HG02981 (cell line): ENCODE results near the gene HHEX.
"Not testable (repeated sequence)": the region's sequence is repeated elsewhere in the genome, so short reads cannot be mapped to it uniquely, and the experiment has no call there.

Experiments used
- ATAC-seq: cut with Tn5 transposase; IDR thresholded peaks from one replicate; pipeline ENCODE4 v1.9.1; 2021; ENCODE audit warnings: mild to moderate bottlenecking, moderate library complexity; ENCODE audit not compliant: unreplicated experiment

Gene HHEX

GRCh38 chr10:92689663-92690210 lies at the start of gene HHEX:
Gene HHEX, plus strand, starts transcription at chr10:92689955. Its CDS starts 32 bp downstream, at chr10:92689987.
- no peak for ATAC-seq

GRCh38 chr10:92640107-92640506 lies 49.6 kb upstream of the HHEX start:
- ATAC-seq: no peak

GRCh38 chr10:92641492-92641891 lies 48.3 kb upstream of the HHEX start:
- no peak for ATAC-seq

DNA sequence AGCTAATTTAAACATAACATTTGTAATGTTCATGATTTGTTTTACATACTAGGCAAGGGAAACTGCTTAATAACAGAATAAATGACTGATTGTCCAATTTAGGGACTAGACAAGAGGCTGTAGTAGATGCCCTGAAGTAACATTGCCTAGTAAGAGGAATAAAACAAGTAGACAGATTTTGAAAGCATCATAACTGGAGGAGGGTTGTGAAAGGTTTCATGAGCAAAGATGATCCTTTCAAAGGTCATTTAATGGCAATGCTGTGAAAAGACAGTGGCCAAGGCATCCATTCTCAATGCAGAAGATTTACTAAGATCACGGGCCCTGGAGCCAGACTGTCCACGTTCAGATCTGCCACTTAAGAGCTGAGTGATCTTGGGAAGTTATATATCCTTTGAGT lies 44.8 kb upstream of the HHEX start:
- no peak for ATAC-seq

DNA sequence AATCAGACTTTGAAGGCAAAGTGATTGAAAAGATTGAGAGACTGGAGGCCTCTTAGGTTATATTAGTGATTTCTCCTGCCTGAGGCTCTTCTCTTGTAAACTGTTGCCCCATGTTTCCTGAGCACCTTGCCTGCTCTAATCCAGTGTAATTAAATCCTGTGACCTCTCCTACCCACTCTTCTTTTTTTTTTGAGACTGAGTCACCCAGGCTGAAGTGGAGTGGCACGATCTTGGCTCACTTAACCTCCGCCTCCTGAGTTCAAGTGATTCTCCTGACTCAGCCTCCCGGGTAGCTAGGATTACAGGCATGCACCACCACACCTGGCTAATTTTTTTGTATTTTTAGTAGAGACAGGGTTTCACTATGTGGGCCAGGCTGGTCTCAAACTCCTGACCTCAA lies 38.9 kb upstream of the HHEX start:
- ATAC-seq: not testable (repeated sequence)

DNA sequence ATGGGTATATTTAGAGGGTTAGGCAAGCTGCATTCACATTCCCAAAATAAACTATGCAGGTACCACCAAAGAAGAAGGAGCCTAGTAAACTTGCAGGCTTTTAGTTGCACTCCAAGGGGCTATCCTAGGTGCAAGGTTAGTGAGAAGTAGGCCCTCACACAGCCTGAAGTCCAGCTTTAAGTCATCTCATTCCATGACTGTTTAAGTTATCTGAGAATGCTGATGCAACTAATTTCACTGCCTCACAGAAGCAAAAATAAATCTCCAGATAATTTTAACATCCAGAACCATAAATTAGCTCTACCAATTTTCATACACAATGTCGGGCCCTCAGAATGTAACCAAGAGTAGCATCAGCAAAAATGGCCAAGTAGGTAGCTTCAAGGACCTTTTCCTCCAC lies 34.3 kb upstream of the HHEX start:
- ATAC-seq: no peak

DNA sequence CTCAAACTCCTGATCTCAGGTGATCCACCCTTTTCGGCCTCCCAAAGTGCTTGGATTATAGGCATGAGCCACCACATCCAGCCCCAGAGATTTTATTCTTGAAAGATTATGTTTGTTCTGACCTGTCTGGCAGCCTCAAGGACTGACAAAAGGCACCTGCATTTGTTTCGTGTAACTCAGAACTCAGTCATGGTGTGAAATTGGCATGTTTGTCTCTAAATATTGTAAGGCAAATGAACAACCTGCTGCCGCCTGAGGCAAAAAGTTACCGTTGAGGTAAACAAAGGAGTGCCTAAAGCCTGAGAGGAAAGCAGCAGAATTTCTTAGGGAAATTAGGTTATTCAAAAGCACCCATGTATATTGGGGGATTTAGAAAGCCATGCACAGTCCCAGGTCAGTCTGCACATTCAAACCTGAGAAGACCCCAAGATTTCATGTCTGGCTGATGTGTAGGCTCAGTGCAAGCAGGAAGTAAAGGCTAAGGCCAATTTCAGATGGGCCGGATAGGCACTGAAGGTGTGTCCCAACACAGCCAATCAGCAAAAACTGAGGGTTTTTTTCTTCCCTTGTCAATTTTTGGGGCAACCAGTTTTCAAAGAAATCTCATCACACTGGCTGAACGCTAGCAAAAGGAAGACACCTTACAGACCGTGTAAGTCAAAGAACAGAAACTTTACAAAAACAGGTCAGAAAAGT lies 33.3 kb upstream of the HHEX start:
- no peak for ATAC-seq

- no peak for ATAC-seq
Measured at GRCh38 chr10:92657024-92657423, 32.7 kb upstream of the HHEX start.

- ATAC-seq: no peak
Measured at GRCh38 chr10:92662848-92663247, 26.9 kb upstream of the HHEX start.

GRCh38 chr10:92664322-92664721 lies 25.4 kb upstream of the HHEX start:
- no peak for ATAC-seq

GRCh38 chr10:92667078-92667477 lies 22.7 kb upstream of the HHEX start:
- no peak for ATAC-seq

- no peak for ATAC-seq
Measured at GRCh38 chr10:92677708-92678107, 12.0 kb upstream of the HHEX start.

DNA sequence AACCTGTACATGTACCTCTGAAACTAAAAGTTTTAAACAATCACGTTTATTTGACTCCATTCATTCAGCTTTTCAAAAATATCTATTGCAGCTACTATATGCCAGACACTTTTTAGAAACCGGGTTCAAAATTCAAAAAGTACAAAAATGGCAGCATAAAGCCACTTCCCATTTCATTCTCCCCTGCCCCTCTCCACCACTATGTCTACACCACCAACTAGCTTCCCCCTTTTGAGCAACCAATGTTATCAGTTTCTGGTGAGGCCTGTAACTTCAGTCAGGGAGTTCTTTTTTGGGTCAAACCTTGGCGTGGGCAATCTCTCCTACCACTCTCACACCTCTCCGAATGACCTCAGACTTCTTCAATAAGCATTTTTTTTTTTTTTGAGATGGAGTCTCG lies 11.5 kb upstream of the HHEX start:
- ATAC-seq: no peak

DNA sequence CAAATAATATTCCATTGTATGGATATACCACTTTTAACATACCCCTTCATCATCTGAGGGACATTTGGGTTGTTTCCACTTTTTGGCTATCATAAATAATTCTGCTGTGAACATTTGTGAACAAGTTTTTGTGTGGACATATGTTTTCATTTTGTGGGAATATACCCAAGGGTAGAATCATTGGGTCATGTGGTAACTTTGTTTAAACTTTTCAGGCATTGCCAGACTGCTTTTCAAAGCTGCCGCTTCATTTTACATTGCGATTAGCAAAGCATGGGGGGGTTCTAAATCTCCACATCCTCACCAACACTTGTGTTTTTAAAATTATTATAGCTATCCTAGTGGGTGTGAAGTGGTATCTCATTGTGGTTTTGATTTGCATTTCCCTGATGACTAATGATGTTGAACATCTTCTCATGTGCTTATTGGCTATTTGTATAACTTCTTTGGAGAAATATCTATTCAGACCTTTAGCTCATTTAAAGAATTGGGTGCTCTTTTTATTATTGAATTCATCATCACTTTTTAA lies 8.4 kb upstream of the HHEX start:
- ATAC-seq: no peak

DNA sequence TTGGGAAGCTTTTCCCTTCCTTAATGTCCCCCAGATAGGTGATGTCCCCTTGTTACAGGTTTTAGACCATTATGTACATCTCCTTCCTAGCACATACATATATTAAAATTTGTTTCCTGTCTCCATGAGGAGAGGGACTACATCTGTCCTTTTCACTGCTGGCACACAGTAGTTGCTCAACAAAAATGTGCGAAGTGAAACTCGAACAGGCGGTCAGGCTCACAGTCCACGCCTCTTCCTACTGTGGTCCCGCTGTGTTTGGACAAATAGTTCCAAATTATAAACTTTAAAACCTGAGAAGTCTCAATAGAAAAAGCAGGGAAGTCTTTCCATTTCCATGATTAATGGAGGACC lies 1.2 kb upstream of the HHEX start:
- no peak for ATAC-seq

DNA sequence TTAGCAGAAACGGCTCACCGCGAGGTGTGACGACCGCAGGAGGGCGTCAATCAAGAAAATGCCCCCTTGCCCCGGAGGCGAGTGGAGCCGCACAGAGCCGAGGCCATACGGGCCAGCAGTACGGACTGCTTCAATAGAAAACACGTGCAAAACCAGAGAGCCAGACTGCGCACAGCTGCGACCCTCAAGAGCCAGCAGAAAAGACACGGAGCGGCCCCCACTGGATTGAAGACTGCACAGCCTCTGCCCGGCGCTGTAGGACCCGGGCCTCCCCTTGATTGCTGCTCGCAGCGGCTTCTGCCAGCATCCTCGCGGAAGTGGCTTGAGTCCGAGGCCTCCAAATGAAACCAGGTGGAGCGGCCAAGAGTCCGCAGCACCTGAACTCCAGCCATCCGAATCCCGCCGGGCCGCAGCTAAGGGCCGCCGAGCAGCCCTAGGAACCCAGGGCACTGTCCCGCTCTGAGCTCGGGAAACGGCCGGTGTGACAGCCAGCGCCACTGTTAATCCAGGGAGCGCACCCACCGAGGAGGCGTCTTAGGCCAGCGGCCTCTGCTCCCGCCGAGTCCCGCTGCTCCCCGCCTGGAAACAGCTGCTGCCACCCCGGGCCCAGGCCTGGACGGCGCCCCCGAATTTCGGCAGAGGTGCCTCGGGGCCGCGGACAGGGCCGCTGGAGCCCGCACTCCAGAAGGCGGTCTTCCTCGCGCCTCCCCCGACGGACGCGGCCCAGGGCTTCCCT lies 660 bp upstream of the HHEX start:
- ATAC-seq: no peak

GRCh38 chr10:92690211-92690914 lies 608 bp downstream of the HHEX start:
- no peak for ATAC-seq

DNA sequence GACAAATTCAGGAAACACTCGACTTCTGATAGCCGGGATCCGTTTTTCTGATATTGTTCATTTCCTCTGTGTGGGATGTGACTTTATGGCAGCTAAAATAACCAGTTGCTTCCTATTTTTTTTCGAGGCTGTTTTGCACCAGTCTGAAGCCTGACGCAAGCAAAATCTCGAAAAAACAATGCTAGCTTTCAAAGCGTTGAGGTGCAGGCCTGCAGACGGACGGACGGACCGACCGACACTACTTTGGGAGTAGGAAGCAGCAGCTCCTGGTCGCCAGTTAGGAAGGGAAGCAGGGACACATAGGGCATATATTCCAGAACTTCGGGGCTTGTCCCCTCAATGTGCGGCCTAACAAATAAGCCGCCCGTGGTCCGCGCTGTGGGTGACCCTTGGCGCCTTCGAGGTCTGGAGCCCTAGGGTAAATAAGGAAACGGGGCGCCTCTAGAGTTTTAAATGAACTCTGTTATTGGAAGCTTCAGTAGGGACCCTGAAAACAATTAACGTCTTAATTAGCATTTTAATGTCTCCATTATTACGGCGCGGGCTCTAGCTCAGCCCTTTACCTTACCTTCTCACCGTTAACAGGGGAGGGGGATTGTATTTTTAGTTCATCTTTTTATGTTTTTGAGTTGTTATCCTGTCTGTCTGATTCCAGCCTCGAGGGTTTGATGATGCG lies 1.3 kb downstream of the HHEX start:
- no peak for ATAC-seq

- no peak for ATAC-seq
Measured at GRCh38 chr10:92691591-92692079, 1.9 kb downstream of the HHEX start.

DNA sequence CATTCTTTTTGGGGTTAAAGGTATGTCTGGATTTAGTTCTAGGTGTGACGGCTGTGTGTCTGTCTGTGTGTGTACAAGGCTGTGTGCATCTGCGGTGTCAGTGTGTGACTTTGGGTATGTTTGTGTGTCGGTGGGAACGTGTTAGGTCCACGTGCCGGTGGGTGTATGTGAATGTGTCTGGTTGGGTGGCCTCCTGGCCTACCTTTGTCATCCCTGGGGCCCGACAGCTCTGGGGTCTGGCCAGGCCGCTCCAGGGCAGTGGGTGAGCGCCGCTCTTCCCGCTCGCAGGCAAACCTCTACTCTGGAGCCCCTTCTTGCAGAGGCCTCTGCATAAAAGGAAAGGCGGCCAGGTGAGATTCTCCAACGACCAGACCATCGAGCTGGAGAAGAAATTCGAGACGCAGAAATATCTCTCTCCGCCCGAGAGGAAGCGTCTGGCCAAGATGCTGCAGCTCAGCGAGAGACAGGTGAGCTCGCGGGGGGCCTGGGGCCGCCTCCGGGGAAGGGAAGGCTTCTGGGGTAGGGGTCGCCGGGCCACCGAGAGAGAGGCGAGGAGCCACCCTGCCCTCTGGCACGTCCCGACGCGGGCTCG lies 2.4 kb downstream of the HHEX start:
- ATAC-seq: no peak
